Uterus (tissue), 4 donors: ENCODE measurements around the gene TBC1D14. TPM values are rescaled to one million over a fixed set of nuclear protein-coding genes. Genes with fewer than 3 reads are reported as not detected.

Experiments used
- DNase-seq, 2 donors: peaks; one replicate each; pipeline ENCODE4 v3.0.0-alpha.2; 2019 to 2020
- H3K27ac ChIP-seq, 2 donors: fragments of 200-600 bp; sonication (generic); 1 replicate in 1 of 2; 2 replicates in 1 of 2; pipeline ENCODE4 v1.5.1; 2016 to 2018
- H3K27me3 ChIP-seq, 2 donors: fragments of 200-600 bp; sonication (generic); one replicate each; pipeline ENCODE4 v1.5.1; 2018 to 2019; ENCODE audit warnings: control low read depth in 1 of 2
- H3K36me3 ChIP-seq, 2 donors: fragments of 200-600 bp; sonication (generic); one replicate each; pipeline ENCODE4 v1.5.1; 2019; ENCODE audit warnings: control low read depth in 1 of 2
- H3K4me1 ChIP-seq, 2 donors: fragments of 200-600 bp; sonication (generic); one replicate each; pipeline ENCODE4 v1.5.1; 2018 to 2019; ENCODE audit warnings: control low read depth in 1 of 2
- H3K4me3 ChIP-seq, 2 donors: fragments of 200-600 bp; sonication (generic); 1 replicate in 1 of 2; 2 replicates in 1 of 2; pipeline ENCODE4 v1.5.1; 2018 to 2019; ENCODE audit warnings: mild to moderate bottlenecking in 1 of 2
- H3K9me3 ChIP-seq, 2 donors: fragments of 200-600 bp; sonication (generic); one replicate each; pipeline ENCODE4 v1.5.1; 2019; ENCODE audit warnings: control low read depth in 1 of 2
- CTCF ChIP-seq, 4 experiments: fragments of 200-600 bp in 2 of 4; fragments of 450-650 bp in 2 of 4; sonication (generic) in 2 of 4; IDR thresholded peaks; one replicate each; pipeline ENCODE4 v1.5.1; 2016 to 2019; ENCODE audit warnings: antibody characterized with exemption in 4 of 4, mild to moderate bottlenecking in 2 of 4, moderate library complexity in 1 of 4
- POLR2A ChIP-seq, 2 donors: fragments of 450-650 bp; IDR thresholded peaks; one replicate each; pipeline ENCODE4 v1.6.1; 2016; ENCODE audit warnings: antibody characterized with exemption in 2 of 2, mild to moderate bottlenecking in 1 of 2, moderate library complexity in 1 of 2
- intact Hi-C: fragments of 100-400 bp; cut with DNase I; formaldehyde crosslinking; loops from one replicate; pipeline ENCODE4 v1.15.1; 2023; ENCODE audit warnings: low total_unique reads
- total RNA-seq, 4 donors: library from RNA; depleted of rRNA in 3 of 4; stranded (reverse); fragments of >200 nt in 3 of 4; gene quantifications; one replicate each; pipeline versions ENCODE4 v1.1.0 to v1.2.4, GENCODE V29; 2014 to 2023
- donor health status: DM: yes; HTN: yes; CAD: no.

TBC1D14 gene
- total RNA-seq, 4 donors from 2014 or later: 16.9 to 61.2 (median 28.1) TPM

- TF ChIP-seq POLR2A (IDR thresholded peaks at IDR 0.05) (no peak), CTCF (IDR thresholded peaks at IDR 0.05) (no peak)
- intact Hi-C loops: no loop called here
- no peaks in the 10 kb centered on the region for H3K27me3 ChIP-seq
- H3K9me3 ChIP-seq: no peaks in the 10 kb centered on the region
- no peaks in the 10 kb centered on the region for H3K36me3 ChIP-seq
- DNase-seq: no peak
- H3K4me3 ChIP-seq: no peak overlapping the region
- H3K4me1 ChIP-seq: peaks cover 9 to 10% of the 10 kb centered on the region in 2 donors
- no peak overlapping the region for H3K27ac ChIP-seq
Observed at GRCh38 chr4:6990661-6991060, 81.0 kb downstream of the TBC1D14 start.

- Histone ChIP-seq H3K4me3 (no peak overlapping the region), H3K36me3 (no peaks in the 10 kb centered on the region), H3K9me3 (no peaks in the 10 kb centered on the region), H3K27ac (peak overlapping the region in 1 of 2 donors; percentile 11), H3K4me1 (peaks cover 9 to 10% of the 10 kb centered on the region in 2 donors), H3K27me3 (no peaks in the 10 kb centered on the region)
- intact Hi-C loops: no loop called here
- DNase-seq: no peak
- TF ChIP-seq CTCF (IDR thresholded peaks at IDR 0.05) (no peak), POLR2A (IDR thresholded peaks at IDR 0.05) (no peak)
Observed at GRCh38 chr4:6991249-6991648, 81.6 kb downstream of the TBC1D14 start.

GRCh38 chr4:6991771-6992557, 82.3 kb downstream of the TBC1D14 start:
- Histone ChIP-seq H3K27me3 (no peaks in the 10 kb centered on the region), H3K4me1 (peaks cover 9 to 10% of the 10 kb centered on the region in 2 donors), H3K27ac (peak overlapping the region in 1 of 2 donors; percentile 11), H3K36me3 (no peaks in the 10 kb centered on the region), H3K9me3 (no peaks in the 10 kb centered on the region), H3K4me3 (no peak overlapping the region)
- no peak for TF ChIP-seq CTCF (IDR thresholded peaks at IDR 0.05)
- TF ChIP-seq POLR2A (IDR thresholded peaks at IDR 0.05): no peak
- intact Hi-C loops: no loop called here
- peak; percentile 22 to 29 for DNase-seq

- H3K27ac ChIP-seq: no peak overlapping the region
- intact Hi-C loops: no loop called here
Observed at GRCh38 chr4:6992728-6993677, 83.4 kb downstream of the TBC1D14 start.

More at GRCh38 chr4:6992728-6993677, 83.4 kb downstream of the TBC1D14 start:
- TF ChIP-seq CTCF (IDR thresholded peaks at IDR 0.05) (no peak), POLR2A (IDR thresholded peaks at IDR 0.05) (no peak)
- no peak for DNase-seq
- Histone ChIP-seq H3K27me3 (no peaks in the 10 kb centered on the region), H3K9me3 (no peaks in the 10 kb centered on the region), H3K36me3 (no peaks in the 10 kb centered on the region), H3K4me3 (no peak overlapping the region), H3K4me1 (peaks cover 9 to 10% of the 10 kb centered on the region in 2 donors)
